Measurements from ENCODE around the gene RPS23.
A peak's percentile ranks its signal among the peaks of the same experiment; 100 is the strongest.

The RPS23 gene

GRCh38 chr5:82277987-82278710 lies at the start of gene RPS23:
RPS23 (minus strand) TSS chr5:82278354; CDS start chr5:82278323, 31 bp downstream.
- intact Hi-C loops (cut with DNase I): no loop called here
- peak; percentile 90 to 97 (median 94) for DNase-seq

GRCh38 chr5:82327941-82328340 lies 49.8 kb upstream of the RPS23 start:
- intact Hi-C loops (cut with DNase I): no loop called here
- no peak for DNase-seq

- intact Hi-C loops (cut with DNase I): no loop called here
- DNase-seq: no peak
These were observed 47.8 kb upstream of the RPS23 start for GRCh38 chr5:82325996-82326395.

- intact Hi-C loops (cut with DNase I): no loop called here
- no peak for DNase-seq
These were observed 47.0 kb upstream of the RPS23 start for GRCh38 chr5:82325155-82325554.

GRCh38 chr5:82320966-82321365 lies 42.8 kb upstream of the RPS23 start:
- DNase-seq: no peak
- intact Hi-C loops (cut with DNase I): no loop called here

GRCh38 chr5:82319651-82320376 lies 41.7 kb upstream of the RPS23 start:
- intact Hi-C loops (cut with DNase I): no loop called here
- no peak for DNase-seq

GRCh38 chr5:82319192-82319591 lies 41.0 kb upstream of the RPS23 start:
- intact Hi-C loops (cut with DNase I): no loop called here
- DNase-seq: no peak

GRCh38 chr5:82314964-82315758 lies 37.0 kb upstream of the RPS23 start:
- DNase-seq: no peak
- intact Hi-C loops (cut with DNase I): no loop called here

GRCh38 chr5:82313016-82313415 lies 34.9 kb upstream of the RPS23 start:
- DNase-seq: no peak
- intact Hi-C loops (cut with DNase I): no loop called here

- peak; percentile 43 to 88 (median 74) for DNase-seq
- intact Hi-C loops (cut with DNase I): no loop called here
These were observed 34.3 kb upstream of the RPS23 start for GRCh38 chr5:82312373-82312856.

- DNase-seq: no peak
- intact Hi-C loops (cut with DNase I): no loop called here
These were observed 31.0 kb upstream of the RPS23 start for GRCh38 chr5:82309091-82309531.

- intact Hi-C loops (cut with DNase I): no loop called here
- DNase-seq: no peak
These were observed 30.3 kb upstream of the RPS23 start for GRCh38 chr5:82308416-82308815.

GRCh38 chr5:82307451-82307850 lies 29.3 kb upstream of the RPS23 start:
- intact Hi-C loops (cut with DNase I): no loop called here
- DNase-seq: no peak

GRCh38 chr5:82306151-82306550 lies 28.0 kb upstream of the RPS23 start:
- no peak for DNase-seq
- intact Hi-C loops (cut with DNase I): no loop called here

GRCh38 chr5:82301190-82301589 lies 23.0 kb upstream of the RPS23 start:
- intact Hi-C loops (cut with DNase I): no loop called here
- DNase-seq: no peak

- no peak for DNase-seq
- intact Hi-C loops (cut with DNase I): no loop called here
These were observed 20.5 kb upstream of the RPS23 start for GRCh38 chr5:82298668-82299067.

GRCh38 chr5:82297711-82298110 lies 19.6 kb upstream of the RPS23 start:
- intact Hi-C loops (cut with DNase I): no loop called here
- no peak for DNase-seq

GRCh38 chr5:82296929-82297328 lies 18.8 kb upstream of the RPS23 start:
- no peak for DNase-seq
- intact Hi-C loops (cut with DNase I): no loop called here

- intact Hi-C loops (cut with DNase I): no loop called here
- DNase-seq: no peak
These were observed 17.9 kb upstream of the RPS23 start for GRCh38 chr5:82295959-82296531.
